GM23338 (cell line): ENCODE measurements around the gene LRRC10B.

ENCODE experiments used
- CTCF ChIP-seq, 2 experiments: fragments of 200-600 bp in 1 of 2; sonication (generic) in 1 of 2; conservative IDR thresholded peaks; 2 replicates each; pipeline versions ENCODE4 v1.5.1 to v1.6.1; 2016 to 2017; ENCODE audit warnings: antibody characterized with exemption in 2 of 2, low read depth in 2 of 2, mild to moderate bottlenecking in 2 of 2, moderate library complexity in 1 of 2
- EZH2 ChIP-seq: fragments of 200-600 bp; sonication (generic); IDR thresholded peaks from one replicate; pipeline ENCODE4 v1.8.0; 2017; ENCODE audit warnings: antibody characterized with exemption, mild to moderate bottlenecking, low read depth; ENCODE audit not compliant: unreplicated experiment
- REST ChIP-seq: IDR thresholded peaks from one replicate; pipeline ENCODE4 v1.6.1; 2018; ENCODE audit warnings: antibody characterized with exemption; ENCODE audit not compliant: unreplicated experiment

GRCh38 chr11:61513143-61513765, 4.7 kb downstream of the LRRC10B start:
- no peak for TF ChIP-seq CTCF (conservative IDR thresholded peaks at IDR 0.05; ENCODE audit: low read depth in 2 of 2)
- no peak for TF ChIP-seq REST
- no peak for TF ChIP-seq EZH2
